Keratinocyte (primary cell): ENCODE data around the gene ADCK1.

Source experiments
- CTCF ChIP-seq, 3 experiments: IDR thresholded peaks in 1 of 3; conservative IDR thresholded peaks in 1 of 3; optimal IDR thresholded peaks in 1 of 3; 2 replicates in 2 of 3; 3 replicates in 1 of 3; pipeline versions ENCODE3 to v1.5.1; 2011; ENCODE audit warnings: low read length in 3 of 3, mild to moderate bottlenecking in 3 of 3, moderate library complexity in 2 of 3, control low read depth in 1 of 3, inconsistent platforms in 1 of 3; ENCODE audit not compliant: insufficient read depth in 2 of 3; ENCODE audit errors: extremely low read depth in 1 of 3
- EZH2 ChIP-seq: IDR thresholded peaks from one replicate; pipeline ENCODE4 v1.6.1; 2012; ENCODE audit warnings: inconsistent platforms, mild to moderate bottlenecking, low read length, moderate library complexity

GRCh38 chr14:77825895-77826519 lies 26.1 kb downstream of the ADCK1 start:
- TF ChIP-seq CTCF (optimal IDR thresholded peaks at IDR 0.05 in 1 of 3, IDR thresholded peaks at IDR 0.05 in 1 of 3, conservative IDR thresholded peaks at IDR 0.05 in 1 of 3; ENCODE audit: extremely low read depth in 1 of 3, insufficient read depth in 2 of 3, low read length in 3 of 3) = no peak
- TF ChIP-seq EZH2 = no peak
